KOPT-K1 (cell line): ENCODE data around the gene KCNMA1.

ENCODE experiments used
- H3K27ac ChIP-seq: fragments of 200-600 bp; sonication (generic); 2 replicates; pipeline ENCODE4 v1.5.1; 2016; ENCODE audit warnings: antibody characterized with exemption, mild to moderate bottlenecking, low read depth, low read length; ENCODE audit not compliant: poor library complexity, severe bottlenecking
- H3K36me3 ChIP-seq: fragments of 200-600 bp; sonication (generic); 2 replicates; pipeline ENCODE4 v1.5.1; 2017; ENCODE audit warnings: antibody characterized with exemption, mild to moderate bottlenecking, low read length, moderate library complexity; ENCODE audit not compliant: insufficient read depth
- H3K9me3 ChIP-seq: fragments of 200-600 bp; sonication (generic); 2 replicates; pipeline ENCODE4 v1.5.1; 2017; ENCODE audit warnings: antibody characterized with exemption, low read length, mild to moderate bottlenecking; ENCODE audit not compliant: insufficient read depth, poor library complexity, severe bottlenecking

KCNMA1 gene

GRCh38 chr10:77210645-77211044 is 427.0 kb downstream of the KCNMA1 start:
- Histone ChIP-seq H3K27ac (no peak overlapping the region), H3K36me3 (no peaks in the 10 kb centered on the region), H3K9me3 (no peaks in the 10 kb centered on the region)

GRCh38 chr10:77208684-77209256 is 428.8 kb downstream of the KCNMA1 start:
- Histone ChIP-seq H3K9me3 (no peaks in the 10 kb centered on the region), H3K36me3 (no peaks in the 10 kb centered on the region)

GRCh38 chr10:77207828-77208185 is 429.8 kb downstream of the KCNMA1 start:
- Histone ChIP-seq H3K27ac (no peak overlapping the region), H3K36me3 (no peaks in the 10 kb centered on the region), H3K9me3 (no peaks in the 10 kb centered on the region)

More at GRCh38 chr10:77208684-77209256, 428.8 kb downstream of the KCNMA1 start:
- no peak overlapping the region for H3K27ac ChIP-seq

- Histone ChIP-seq H3K36me3 (no peaks in the 10 kb centered on the region), H3K27ac (no peak overlapping the region), H3K9me3 (no peaks in the 10 kb centered on the region)
Observed at GRCh38 chr10:77207182-77207827, 430.3 kb downstream of the KCNMA1 start.

- no peaks in the 10 kb centered on the region for H3K9me3 ChIP-seq
- no peak overlapping the region for H3K27ac ChIP-seq
- H3K36me3 ChIP-seq = no peaks in the 10 kb centered on the region
Observed at GRCh38 chr10:77205135-77205534, 432.5 kb downstream of the KCNMA1 start.

- H3K36me3 ChIP-seq = no peaks in the 10 kb centered on the region
- H3K27ac ChIP-seq = no peak overlapping the region
- no peaks in the 10 kb centered on the region for H3K9me3 ChIP-seq
Observed at GRCh38 chr10:77204171-77204570, 433.4 kb downstream of the KCNMA1 start.

GRCh38 chr10:77202857-77203256 is 434.8 kb downstream of the KCNMA1 start:
- Histone ChIP-seq H3K9me3 (no peaks in the 10 kb centered on the region), H3K27ac (no peak overlapping the region)

GRCh38 chr10:77201135-77202106 is 436.2 kb downstream of the KCNMA1 start:
- H3K27ac ChIP-seq = no peak overlapping the region
- H3K9me3 ChIP-seq = peaks cover 2% of the 10 kb centered on the region
- no peaks in the 10 kb centered on the region for H3K36me3 ChIP-seq

More at GRCh38 chr10:77202857-77203256, 434.8 kb downstream of the KCNMA1 start:
- no peaks in the 10 kb centered on the region for H3K36me3 ChIP-seq

GRCh38 chr10:77197544-77197943 is 440.1 kb downstream of the KCNMA1 start:
- Histone ChIP-seq H3K36me3 (no peaks in the 10 kb centered on the region), H3K27ac (no peak overlapping the region), H3K9me3 (peaks cover 6% of the 10 kb centered on the region)

GRCh38 chr10:77196614-77197013 is 441.0 kb downstream of the KCNMA1 start:
- H3K36me3 ChIP-seq = no peaks in the 10 kb centered on the region
- peaks cover 6% of the 10 kb centered on the region for H3K9me3 ChIP-seq
- no peak overlapping the region for H3K27ac ChIP-seq

GRCh38 chr10:77195101-77195500 is 442.5 kb downstream of the KCNMA1 start:
- no peak overlapping the region for H3K27ac ChIP-seq
- peaks cover 6% of the 10 kb centered on the region for H3K9me3 ChIP-seq

GRCh38 chr10:77193001-77193400 is 444.6 kb downstream of the KCNMA1 start:
- peaks cover 6% of the 10 kb centered on the region for H3K9me3 ChIP-seq
- no peaks in the 10 kb centered on the region for H3K36me3 ChIP-seq
- no peak overlapping the region for H3K27ac ChIP-seq

More at GRCh38 chr10:77195101-77195500, 442.5 kb downstream of the KCNMA1 start:
- no peaks in the 10 kb centered on the region for H3K36me3 ChIP-seq

- Histone ChIP-seq H3K27ac (no peak overlapping the region), H3K36me3 (no peaks in the 10 kb centered on the region), H3K9me3 (peaks cover 6% of the 10 kb centered on the region)
Observed at GRCh38 chr10:77192402-77192801, 445.2 kb downstream of the KCNMA1 start.

GRCh38 chr10:77191324-77192049 is 446.1 kb downstream of the KCNMA1 start:
- Histone ChIP-seq H3K36me3 (no peaks in the 10 kb centered on the region), H3K9me3 (peaks cover 4% of the 10 kb centered on the region), H3K27ac (no peak overlapping the region)

- H3K27ac ChIP-seq = no peak overlapping the region
Observed at GRCh38 chr10:77190291-77190690, 447.3 kb downstream of the KCNMA1 start.

More at GRCh38 chr10:77190291-77190690, 447.3 kb downstream of the KCNMA1 start:
- no peaks in the 10 kb centered on the region for H3K9me3 ChIP-seq
- no peaks in the 10 kb centered on the region for H3K36me3 ChIP-seq
